ENCODE measurements around the gene ONECUT3.

DNA sequence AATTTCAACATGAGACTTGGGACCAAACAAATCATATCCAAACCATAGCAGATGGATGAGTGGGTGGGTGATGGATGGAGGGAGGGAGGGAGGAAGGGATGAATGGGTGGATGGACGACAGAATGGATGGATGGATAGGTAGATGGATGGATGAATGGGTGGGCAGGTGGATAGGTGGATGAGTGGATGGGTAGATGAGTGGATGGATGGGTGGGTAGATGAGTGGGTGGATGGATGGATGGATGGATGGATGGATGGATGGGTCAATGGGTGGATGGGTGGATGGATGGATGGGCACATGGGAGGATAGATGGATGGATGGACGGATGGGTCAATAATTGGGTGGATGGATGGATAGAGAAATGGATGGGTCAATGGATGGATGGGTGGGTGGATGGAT, 47.9 kb upstream of the ONECUT3 start:
- TF ChIP-seq, protein P1, sequence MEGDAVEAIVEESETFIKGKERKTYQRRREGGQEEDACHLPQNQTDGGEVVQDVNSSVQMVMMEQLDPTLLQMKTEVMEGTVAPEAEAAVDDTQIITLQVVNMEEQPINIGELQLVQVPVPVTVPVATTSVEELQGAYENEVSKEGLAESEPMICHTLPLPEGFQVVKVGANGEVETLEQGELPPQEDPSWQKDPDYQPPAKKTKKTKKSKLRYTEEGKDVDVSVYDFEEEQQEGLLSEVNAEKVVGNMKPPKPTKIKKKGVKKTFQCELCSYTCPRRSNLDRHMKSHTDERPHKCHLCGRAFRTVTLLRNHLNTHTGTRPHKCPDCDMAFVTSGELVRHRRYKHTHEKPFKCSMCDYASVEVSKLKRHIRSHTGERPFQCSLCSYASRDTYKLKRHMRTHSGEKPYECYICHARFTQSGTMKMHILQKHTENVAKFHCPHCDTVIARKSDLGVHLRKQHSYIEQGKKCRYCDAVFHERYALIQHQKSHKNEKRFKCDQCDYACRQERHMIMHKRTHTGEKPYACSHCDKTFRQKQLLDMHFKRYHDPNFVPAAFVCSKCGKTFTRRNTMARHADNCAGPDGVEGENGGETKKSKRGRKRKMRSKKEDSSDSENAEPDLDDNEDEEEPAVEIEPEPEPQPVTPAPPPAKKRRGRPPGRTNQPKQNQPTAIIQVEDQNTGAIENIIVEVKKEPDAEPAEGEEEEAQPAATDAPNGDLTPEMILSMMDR (IDR thresholded peaks at IDR 0.05), result no peak
- no peak for TF ChIP-seq POLR2AphosphoS5 (IDR thresholded peaks at IDR 0.05)

Data from breast epithelium (tissue), 3 donors.